GM23338 (cell line): ENCODE measurements around the gene RGMB. TPM values are rescaled to one million over a fixed set of nuclear protein-coding genes. Genes with fewer than 3 reads are reported as not detected.

Experiments used
- ATAC-seq: fragments of 200-7000 bp; cut with Tn5 transposase; 3 replicates; pipeline ENCODE4 v1.9.1; 2020
- DNase-seq: peaks from one replicate; pipeline ENCODE4 v3.0.0-alpha.2; 2015; ENCODE audit warnings: low spot score
- H2AFZ ChIP-seq: fragments of 200-600 bp; sonication (generic); 2 replicates; pipeline ENCODE4 v1.8.0; 2016; ENCODE audit warnings: antibody characterized with exemption, mild to moderate bottlenecking, moderate library complexity
- H3F3A ChIP-seq: fragments of 200-600 bp; sonication (generic); replicated peaks from 2 replicates; pipeline ENCODE4 v1.8.0; 2017; ENCODE audit warnings: antibody characterized with exemption, mixed run types, low read depth
- H3K27ac ChIP-seq: fragments of 200-600 bp; sonication (generic); 2 replicates; pipeline ENCODE4 v1.6.1; 2016; ENCODE audit warnings: low read depth
- H3K27me3 ChIP-seq: fragments of 200-600 bp; sonication (generic); 2 replicates; pipeline ENCODE4 v1.8.0; 2016; ENCODE audit warnings: mild to moderate bottlenecking, mixed run types, moderate library complexity; ENCODE audit not compliant: insufficient read depth
- H3K36me3 ChIP-seq: fragments of 200-600 bp; sonication (generic); 2 replicates; pipeline ENCODE4 v1.8.0; 2016; ENCODE audit warnings: mild to moderate bottlenecking; ENCODE audit not compliant: insufficient read depth
- H3K4me1 ChIP-seq: fragments of 200-600 bp; sonication (generic); 2 replicates; pipeline ENCODE4 v1.8.0; 2016; ENCODE audit warnings: mild to moderate bottlenecking, moderate library complexity; ENCODE audit not compliant: insufficient read depth
- H3K4me2 ChIP-seq: fragments of 200-600 bp; sonication (generic); 2 replicates; pipeline ENCODE4 v1.7.1; 2017; ENCODE audit warnings: mixed run types
- H3K4me3 ChIP-seq: fragments of 200-600 bp; sonication (generic); 2 replicates; pipeline ENCODE4 v1.6.1; 2016; ENCODE audit warnings: mixed run types
- H3K79me2 ChIP-seq: fragments of 200-600 bp; sonication (generic); replicated peaks from 2 replicates; pipeline ENCODE4 v1.8.0; 2017; ENCODE audit warnings: mild to moderate bottlenecking; ENCODE audit not compliant: insufficient read depth
- H3K9me2 ChIP-seq: fragments of 200-600 bp; sonication (generic); 2 replicates; pipeline ENCODE4 v1.8.0; 2017; ENCODE audit not compliant: insufficient read depth
- H4K20me1 ChIP-seq: fragments of 200-600 bp; sonication (generic); replicated peaks from 2 replicates; pipeline ENCODE4 v1.8.0; 2017; ENCODE audit warnings: mild to moderate bottlenecking; ENCODE audit not compliant: insufficient read depth
- H3K27ac Mint-ChIP-seq: 2 replicates; pipeline ENCODE4 v1.8.0; 2020; ENCODE audit warnings: inconsistent platforms, mild to moderate bottlenecking, moderate library complexity, mixed read lengths
- H3K27me3 Mint-ChIP-seq: 3 replicates; pipeline ENCODE4 v1.8.0; 2022; ENCODE audit warnings: low read depth, mild to moderate bottlenecking, moderate library complexity, mixed read lengths, inconsistent platforms; ENCODE audit not compliant: insufficient read depth, poor library complexity
- H3K36me3 Mint-ChIP-seq: 3 replicates; pipeline ENCODE4 v1.8.0; 2021; ENCODE audit warnings: low read depth, mild to moderate bottlenecking, inconsistent platforms, moderate library complexity, mixed read lengths
- H3K4me1 Mint-ChIP-seq: 3 replicates; pipeline ENCODE4 v1.8.0; 2020; ENCODE audit warnings: mild to moderate bottlenecking, inconsistent platforms, mixed read lengths
- H3K4me3 Mint-ChIP-seq: 3 replicates; pipeline ENCODE4 v1.8.0; 2021; ENCODE audit warnings: moderate library complexity, mild to moderate bottlenecking, inconsistent platforms, mixed read lengths
- H3K9me3 Mint-ChIP-seq: 3 replicates; pipeline ENCODE4 v1.8.0; 2020; ENCODE audit warnings: moderate library complexity, mild to moderate bottlenecking, inconsistent platforms, mixed read lengths
- EZH2phosphoT487 ChIP-seq: fragments of 200-600 bp; sonication (generic); IDR thresholded peaks from one replicate; pipeline ENCODE4 v1.8.1; 2018; ENCODE audit warnings: antibody characterized with exemption; ENCODE audit not compliant: unreplicated experiment
- JUNB ChIP-seq: IDR thresholded peaks from one replicate; pipeline ENCODE4 v1.6.1; 2016; ENCODE audit warnings: antibody characterized with exemption; ENCODE audit not compliant: unreplicated experiment
- NANOG ChIP-seq: IDR thresholded peaks from 2 replicates; pipeline ENCODE4 v1.6.1; 2016; ENCODE audit warnings: antibody characterized with exemption, borderline replicate concordance
- POLR2AphosphoS5 ChIP-seq: IDR thresholded peaks from 2 replicates; pipeline ENCODE4 v1.6.1; 2016; ENCODE audit warnings: antibody characterized with exemption, low read depth
- ZNF331 ChIP-seq: fragments of 250-450 bp; sonication (Bioruptor Pico); IDR thresholded peaks from 2 replicates; pipeline ENCODE4 v1.5.0; 2020; ENCODE audit warnings: low read depth, mild to moderate bottlenecking, moderate library complexity
- polyA plus RNA-seq: library from polyadenylated mRNA; unstranded; fragments of >200 nt; fragmentation: Nextera tagmentation; extraction: Ambion mirVana; gene quantifications from 2 replicates; pipeline ENCODE4 v1.2.1, GENCODE V29; 2016
- total RNA-seq: library from RNA; depleted of rRNA; stranded (reverse); fragments of >200 nt; shearing (Covaris generic); gene quantifications from 2 replicates; pipeline ENCODE4 v1.2.3, GENCODE V29; 2014
- TF ChIP-seq, protein P1 (sequence below): fragments of 250-450 bp; sonication (Bioruptor Pico); IDR thresholded peaks from 2 replicates; pipeline ENCODE4 v1.5.0; 2020; ENCODE audit warnings: mild to moderate bottlenecking, moderate library complexity
- TF ChIP-seq, protein P2 (sequence below), 2 experiments: fragments of 200-600 bp in 1 of 2; sonication (generic) in 1 of 2; conservative IDR thresholded peaks; 2 replicates each; pipeline versions ENCODE4 v1.5.1 to v1.6.1; 2016 to 2017; ENCODE audit warnings: antibody characterized with exemption in 2 of 2, low read depth in 2 of 2, mild to moderate bottlenecking in 2 of 2, moderate library complexity in 1 of 2

RGMB gene
- total and polyA plus RNA-seq, 2 experiments from 2014 or later, result 21.7 to 34.3 TPM

GRCh38 chr5:98827161-98827560 lies 53.7 kb downstream of the RGMB start:
- Histone ChIP-seq H3K9me2 (no peaks in the 10 kb centered on the region), H3K4me2 (no peak overlapping the region), H3K4me1 (no peaks in the 10 kb centered on the region), H3K4me3 (no peak overlapping the region), H3K27ac (no peak overlapping the region), H3K79me2 (no peaks in the 10 kb centered on the region), H3K27me3 (no peaks in the 10 kb centered on the region), H3F3A (no peaks in the 10 kb centered on the region), H2AFZ (no peak overlapping the region), H3K36me3 (no peaks in the 10 kb centered on the region), H4K20me1 (no peaks in the 10 kb centered on the region)
- Mint-ChIP-seq H3K9me3 (peaks cover 10% of the 10 kb centered on the region), H3K27me3 (peaks cover 6% of the 10 kb centered on the region), H3K36me3 (no peaks in the 10 kb centered on the region; the same call in 2 of the 3 replicates), H3K4me3 (no peak overlapping the region), H3K4me1 (no peaks in the 10 kb centered on the region), H3K27ac (no peak overlapping the region)
- TF ChIP-seq, protein P1, sequence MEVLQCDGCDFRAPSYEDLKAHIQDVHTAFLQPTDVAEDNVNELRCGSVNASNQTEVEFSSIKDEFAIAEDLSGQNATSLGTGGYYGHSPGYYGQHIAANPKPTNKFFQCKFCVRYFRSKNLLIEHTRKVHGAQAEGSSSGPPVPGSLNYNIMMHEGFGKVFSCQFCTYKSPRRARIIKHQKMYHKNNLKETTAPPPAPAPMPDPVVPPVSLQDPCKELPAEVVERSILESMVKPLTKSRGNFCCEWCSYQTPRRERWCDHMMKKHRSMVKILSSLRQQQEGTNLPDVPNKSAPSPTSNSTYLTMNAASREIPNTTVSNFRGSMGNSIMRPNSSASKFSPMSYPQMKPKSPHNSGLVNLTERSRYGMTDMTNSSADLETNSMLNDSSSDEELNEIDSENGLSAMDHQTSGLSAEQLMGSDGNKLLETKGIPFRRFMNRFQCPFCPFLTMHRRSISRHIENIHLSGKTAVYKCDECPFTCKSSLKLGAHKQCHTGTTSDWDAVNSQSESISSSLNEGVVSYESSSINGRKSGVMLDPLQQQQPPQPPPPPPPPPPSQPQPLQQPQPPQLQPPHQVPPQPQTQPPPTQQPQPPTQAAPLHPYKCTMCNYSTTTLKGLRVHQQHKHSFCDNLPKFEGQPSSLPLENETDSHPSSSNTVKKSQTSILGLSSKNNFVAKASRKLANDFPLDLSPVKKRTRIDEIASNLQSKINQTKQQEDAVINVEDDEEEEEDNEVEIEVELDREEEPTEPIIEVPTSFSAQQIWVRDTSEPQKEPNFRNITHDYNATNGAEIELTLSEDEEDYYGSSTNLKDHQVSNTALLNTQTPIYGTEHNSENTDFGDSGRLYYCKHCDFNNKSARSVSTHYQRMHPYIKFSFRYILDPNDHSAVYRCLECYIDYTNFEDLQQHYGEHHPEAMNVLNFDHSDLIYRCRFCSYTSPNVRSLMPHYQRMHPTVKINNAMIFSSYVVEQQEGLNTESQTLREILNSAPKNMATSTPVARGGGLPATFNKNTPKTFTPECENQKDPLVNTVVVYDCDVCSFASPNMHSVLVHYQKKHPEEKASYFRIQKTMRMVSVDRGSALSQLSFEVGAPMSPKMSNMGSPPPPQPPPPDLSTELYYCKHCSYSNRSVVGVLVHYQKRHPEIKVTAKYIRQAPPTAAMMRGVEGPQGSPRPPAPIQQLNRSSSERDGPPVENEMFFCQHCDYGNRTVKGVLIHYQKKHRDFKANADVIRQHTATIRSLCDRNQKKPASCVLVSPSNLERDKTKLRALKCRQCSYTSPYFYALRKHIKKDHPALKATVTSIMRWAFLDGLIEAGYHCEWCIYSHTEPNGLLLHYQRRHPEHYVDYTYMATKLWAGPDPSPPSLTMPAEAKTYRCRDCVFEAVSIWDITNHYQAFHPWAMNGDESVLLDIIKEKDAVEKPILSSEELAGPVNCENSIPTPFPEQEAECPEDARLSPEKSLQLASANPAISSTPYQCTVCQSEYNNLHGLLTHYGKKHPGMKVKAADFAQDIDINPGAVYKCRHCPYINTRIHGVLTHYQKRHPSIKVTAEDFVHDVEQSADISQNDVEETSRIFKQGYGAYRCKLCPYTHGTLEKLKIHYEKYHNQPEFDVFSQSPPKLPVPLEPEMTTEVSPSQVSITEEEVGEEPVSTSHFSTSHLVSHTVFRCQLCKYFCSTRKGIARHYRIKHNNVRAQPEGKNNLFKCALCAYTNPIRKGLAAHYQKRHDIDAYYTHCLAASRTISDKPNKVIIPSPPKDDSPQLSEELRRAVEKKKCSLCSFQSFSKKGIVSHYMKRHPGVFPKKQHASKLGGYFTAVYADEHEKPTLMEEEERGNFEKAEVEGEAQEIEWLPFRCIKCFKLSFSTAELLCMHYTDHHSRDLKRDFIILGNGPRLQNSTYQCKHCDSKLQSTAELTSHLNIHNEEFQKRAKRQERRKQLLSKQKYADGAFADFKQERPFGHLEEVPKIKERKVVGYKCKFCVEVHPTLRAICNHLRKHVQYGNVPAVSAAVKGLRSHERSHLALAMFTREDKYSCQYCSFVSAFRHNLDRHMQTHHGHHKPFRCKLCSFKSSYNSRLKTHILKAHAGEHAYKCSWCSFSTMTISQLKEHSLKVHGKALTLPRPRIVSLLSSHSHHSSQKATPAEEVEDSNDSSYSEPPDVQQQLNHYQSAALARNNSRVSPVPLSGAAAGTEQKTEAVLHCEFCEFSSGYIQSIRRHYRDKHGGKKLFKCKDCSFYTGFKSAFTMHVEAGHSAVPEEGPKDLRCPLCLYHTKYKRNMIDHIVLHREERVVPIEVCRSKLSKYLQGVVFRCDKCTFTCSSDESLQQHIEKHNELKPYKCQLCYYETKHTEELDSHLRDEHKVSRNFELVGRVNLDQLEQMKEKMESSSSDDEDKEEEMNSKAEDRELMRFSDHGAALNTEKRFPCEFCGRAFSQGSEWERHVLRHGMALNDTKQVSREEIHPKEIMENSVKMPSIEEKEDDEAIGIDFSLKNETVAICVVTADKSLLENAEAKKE (CRISPR knock-in tag), result no peak
- TF ChIP-seq, protein P2, sequence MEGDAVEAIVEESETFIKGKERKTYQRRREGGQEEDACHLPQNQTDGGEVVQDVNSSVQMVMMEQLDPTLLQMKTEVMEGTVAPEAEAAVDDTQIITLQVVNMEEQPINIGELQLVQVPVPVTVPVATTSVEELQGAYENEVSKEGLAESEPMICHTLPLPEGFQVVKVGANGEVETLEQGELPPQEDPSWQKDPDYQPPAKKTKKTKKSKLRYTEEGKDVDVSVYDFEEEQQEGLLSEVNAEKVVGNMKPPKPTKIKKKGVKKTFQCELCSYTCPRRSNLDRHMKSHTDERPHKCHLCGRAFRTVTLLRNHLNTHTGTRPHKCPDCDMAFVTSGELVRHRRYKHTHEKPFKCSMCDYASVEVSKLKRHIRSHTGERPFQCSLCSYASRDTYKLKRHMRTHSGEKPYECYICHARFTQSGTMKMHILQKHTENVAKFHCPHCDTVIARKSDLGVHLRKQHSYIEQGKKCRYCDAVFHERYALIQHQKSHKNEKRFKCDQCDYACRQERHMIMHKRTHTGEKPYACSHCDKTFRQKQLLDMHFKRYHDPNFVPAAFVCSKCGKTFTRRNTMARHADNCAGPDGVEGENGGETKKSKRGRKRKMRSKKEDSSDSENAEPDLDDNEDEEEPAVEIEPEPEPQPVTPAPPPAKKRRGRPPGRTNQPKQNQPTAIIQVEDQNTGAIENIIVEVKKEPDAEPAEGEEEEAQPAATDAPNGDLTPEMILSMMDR (conservative IDR thresholded peaks at IDR 0.05; ENCODE audit: low read depth in 2 of 2), result peak; percentile 75 to 81
- TF ChIP-seq ZNF331 (CRISPR knock-in tag) (no peak), JUNB (no peak), NANOG (no peak), POLR2AphosphoS5 (no peak), EZH2phosphoT487 (no peak)
- peak; percentile 70 for DNase-seq
- ATAC-seq, result peak; percentile 53
